ENCODE measurements around the gene TMCC1.

Gene TMCC1

DNA sequence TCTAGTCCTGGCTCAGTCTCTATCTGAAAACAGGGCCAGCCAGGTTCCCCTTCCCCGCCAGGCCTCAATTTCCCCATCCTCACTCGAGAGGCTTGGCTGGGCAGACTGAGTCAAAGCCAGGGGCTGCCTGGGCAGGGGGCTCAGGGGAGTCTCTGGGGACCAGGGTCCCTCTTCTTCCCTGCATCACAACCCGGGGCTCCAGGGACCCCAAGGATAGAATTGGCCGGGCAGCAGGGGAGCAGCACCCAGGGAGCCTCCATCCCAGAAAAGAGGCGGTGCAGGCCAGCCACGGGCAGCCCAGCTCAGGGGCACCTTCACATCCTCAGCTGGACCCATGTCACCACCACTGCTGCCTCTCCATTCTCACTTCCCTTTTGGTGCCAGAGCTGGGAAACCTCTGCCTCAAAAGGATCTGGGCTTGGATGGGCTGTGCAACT lies 273.8 kb downstream of the TMCC1 start:
- TF ChIP-seq, protein P1, sequence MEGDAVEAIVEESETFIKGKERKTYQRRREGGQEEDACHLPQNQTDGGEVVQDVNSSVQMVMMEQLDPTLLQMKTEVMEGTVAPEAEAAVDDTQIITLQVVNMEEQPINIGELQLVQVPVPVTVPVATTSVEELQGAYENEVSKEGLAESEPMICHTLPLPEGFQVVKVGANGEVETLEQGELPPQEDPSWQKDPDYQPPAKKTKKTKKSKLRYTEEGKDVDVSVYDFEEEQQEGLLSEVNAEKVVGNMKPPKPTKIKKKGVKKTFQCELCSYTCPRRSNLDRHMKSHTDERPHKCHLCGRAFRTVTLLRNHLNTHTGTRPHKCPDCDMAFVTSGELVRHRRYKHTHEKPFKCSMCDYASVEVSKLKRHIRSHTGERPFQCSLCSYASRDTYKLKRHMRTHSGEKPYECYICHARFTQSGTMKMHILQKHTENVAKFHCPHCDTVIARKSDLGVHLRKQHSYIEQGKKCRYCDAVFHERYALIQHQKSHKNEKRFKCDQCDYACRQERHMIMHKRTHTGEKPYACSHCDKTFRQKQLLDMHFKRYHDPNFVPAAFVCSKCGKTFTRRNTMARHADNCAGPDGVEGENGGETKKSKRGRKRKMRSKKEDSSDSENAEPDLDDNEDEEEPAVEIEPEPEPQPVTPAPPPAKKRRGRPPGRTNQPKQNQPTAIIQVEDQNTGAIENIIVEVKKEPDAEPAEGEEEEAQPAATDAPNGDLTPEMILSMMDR (IDR thresholded peaks at IDR 0.05; ENCODE audit: borderline replicate concordance, control extremely low read depth, extremely low read depth, insufficient read depth, missing control alignments): no peak
- DNase-seq (ENCODE audit: low spot score): no peak
- in situ Hi-C loops (cut with MboI; ENCODE audit: low sequenced_read_pairs, unreplicated experiment): no loop called here

DNA sequence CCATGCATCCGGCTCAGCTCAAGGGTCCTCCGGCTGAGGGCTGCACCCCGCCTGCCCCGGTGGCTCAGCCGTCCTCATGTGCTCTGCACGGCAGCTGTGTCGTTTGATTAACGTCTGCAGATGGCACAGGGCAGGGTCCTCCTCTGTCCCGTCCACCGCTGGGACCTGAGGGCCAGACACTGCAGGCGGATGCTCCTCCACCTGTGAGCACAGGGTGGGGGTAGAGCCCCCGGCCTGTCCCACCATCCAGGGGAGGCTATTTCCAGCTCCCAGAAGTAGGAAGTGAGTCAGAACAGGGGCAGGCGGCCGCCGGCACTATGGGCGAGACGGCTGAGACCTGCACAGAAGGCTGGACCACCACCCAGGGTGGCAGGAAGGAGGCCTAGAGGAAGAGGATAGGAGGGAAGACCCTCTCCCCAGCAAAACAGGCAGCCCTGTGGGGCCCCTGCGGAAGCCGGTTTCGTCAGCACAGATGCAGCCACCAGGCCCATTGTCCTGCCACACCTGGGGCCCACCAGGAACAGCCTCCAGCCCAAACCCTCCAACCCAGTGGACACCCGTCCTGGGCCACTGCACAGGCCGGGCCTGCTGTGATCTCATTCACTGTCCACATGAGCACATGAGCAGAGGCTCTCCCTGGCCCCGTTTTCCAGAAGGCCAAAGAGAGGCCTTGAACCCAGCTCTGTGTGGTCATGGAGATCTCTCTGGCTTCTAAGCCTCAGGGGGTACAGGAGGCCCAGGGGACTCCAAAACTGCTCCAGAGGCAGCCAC lies 274.4 kb downstream of the TMCC1 start:
- in situ Hi-C loops (cut with MboI; ENCODE audit: low sequenced_read_pairs, unreplicated experiment): no loop called here
- no peak for DNase-seq (ENCODE audit: low spot score)
- TF ChIP-seq, protein P1 (IDR thresholded peaks at IDR 0.05; ENCODE audit: borderline replicate concordance, control extremely low read depth, extremely low read depth, insufficient read depth, missing control alignments): no peak

DNA sequence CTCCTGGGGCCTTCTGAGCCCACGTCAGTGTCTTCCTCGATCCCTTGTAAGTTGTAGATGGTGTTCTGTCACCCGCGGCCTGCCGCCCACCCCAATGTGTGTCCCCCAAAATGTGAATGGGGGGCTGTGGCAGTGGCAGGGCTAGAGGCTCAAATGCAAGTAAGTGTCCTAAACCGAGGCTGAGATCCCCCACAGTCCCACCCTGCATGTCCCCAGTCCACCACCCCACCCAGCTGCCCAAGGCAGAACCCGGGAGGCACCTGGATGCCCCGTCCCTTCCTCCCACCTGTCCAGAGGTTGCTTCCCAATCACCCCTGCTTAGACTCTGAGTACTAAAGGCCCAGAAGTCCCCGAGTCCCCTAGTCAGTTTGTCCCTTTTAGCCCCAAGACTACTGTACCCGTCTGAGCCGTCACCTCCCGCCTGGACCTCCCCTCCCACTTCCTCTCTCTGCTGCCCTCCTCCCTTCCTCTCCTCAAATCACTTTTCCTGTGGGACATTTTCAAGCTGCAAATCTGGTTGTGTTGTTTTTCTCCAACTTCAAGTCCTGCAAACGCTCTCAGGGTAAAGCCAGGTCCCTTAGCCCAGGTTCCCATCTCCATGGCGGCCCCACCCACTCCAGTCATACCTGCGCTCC lies 275.2 kb downstream of the TMCC1 start:
- in situ Hi-C loops (cut with MboI; ENCODE audit: low sequenced_read_pairs, unreplicated experiment): no loop called here
- no peak for DNase-seq (ENCODE audit: low spot score)
- TF ChIP-seq, protein P1 (IDR thresholded peaks at IDR 0.05; ENCODE audit: borderline replicate concordance, control extremely low read depth, extremely low read depth, insufficient read depth, missing control alignments): no peak

DNA sequence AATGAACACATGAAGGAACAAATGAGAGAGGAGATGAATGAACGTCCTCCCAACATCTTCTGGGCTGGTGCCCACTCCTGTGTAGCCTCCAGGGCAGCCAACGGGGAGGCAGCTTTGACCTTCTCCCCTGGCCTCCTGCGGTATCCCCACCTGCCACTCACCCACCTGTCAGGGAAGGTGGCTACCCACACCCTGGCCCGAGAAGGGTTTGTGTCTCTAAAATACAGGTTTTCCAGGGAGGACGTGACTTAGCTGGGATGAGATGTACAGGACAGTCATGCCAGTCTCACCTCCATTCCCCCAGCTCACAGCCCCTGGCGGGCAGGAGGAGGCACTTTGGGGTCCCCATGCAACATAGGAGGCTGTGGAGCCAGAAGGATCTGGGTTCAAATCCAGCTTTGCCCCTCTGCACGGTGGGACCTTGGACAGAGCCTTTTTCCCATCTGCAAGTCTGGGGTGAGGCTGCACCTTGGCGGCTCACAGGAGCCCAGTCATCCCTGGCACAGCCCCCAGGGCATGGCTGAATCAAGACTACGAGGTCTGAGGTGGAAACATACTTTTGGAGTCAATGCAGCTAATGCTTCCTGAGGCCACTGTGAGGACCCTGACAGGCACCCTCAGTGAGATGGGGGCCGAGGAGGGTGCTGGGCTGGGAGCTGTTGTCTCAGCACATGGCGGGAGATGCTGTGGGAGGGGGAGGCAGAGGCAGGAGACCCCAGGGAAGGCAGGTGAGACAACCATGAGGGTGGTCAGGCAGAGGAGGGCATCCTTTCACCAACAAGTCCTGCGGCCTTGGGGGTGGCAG lies 275.9 kb downstream of the TMCC1 start:
- TF ChIP-seq, protein P1 (IDR thresholded peaks at IDR 0.05; ENCODE audit: borderline replicate concordance, control extremely low read depth, extremely low read depth, insufficient read depth, missing control alignments): no peak
- no peak for DNase-seq (ENCODE audit: low spot score)
- in situ Hi-C loops (cut with MboI; ENCODE audit: low sequenced_read_pairs, unreplicated experiment): no loop called here

DNA sequence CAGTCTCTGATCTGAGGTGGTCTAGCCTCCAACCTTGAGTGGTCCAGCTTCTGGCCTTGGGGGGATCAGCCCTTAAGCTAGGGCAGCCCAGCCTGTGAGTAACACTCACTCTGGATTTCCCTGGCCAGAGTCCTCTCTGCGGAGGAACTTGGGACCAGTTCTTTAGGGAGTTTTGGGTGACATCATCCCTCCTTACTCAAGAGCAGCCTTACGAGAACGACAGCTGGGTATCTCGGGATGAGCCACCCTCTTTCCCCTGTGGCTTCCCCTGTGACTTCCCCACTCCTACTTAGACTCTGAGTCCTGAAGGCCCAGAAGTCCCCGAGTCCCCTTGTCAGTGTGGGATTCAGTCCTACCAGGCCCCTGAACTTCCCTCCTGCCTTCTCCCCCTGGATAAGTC lies 276.8 kb downstream of the TMCC1 start:
- TF ChIP-seq, protein P1 (IDR thresholded peaks at IDR 0.05; ENCODE audit: borderline replicate concordance, control extremely low read depth, extremely low read depth, insufficient read depth, missing control alignments): no peak
- in situ Hi-C loops (cut with MboI; ENCODE audit: low sequenced_read_pairs, unreplicated experiment): no loop called here
- DNase-seq (ENCODE audit: low spot score): peak; percentile 65

DNA sequence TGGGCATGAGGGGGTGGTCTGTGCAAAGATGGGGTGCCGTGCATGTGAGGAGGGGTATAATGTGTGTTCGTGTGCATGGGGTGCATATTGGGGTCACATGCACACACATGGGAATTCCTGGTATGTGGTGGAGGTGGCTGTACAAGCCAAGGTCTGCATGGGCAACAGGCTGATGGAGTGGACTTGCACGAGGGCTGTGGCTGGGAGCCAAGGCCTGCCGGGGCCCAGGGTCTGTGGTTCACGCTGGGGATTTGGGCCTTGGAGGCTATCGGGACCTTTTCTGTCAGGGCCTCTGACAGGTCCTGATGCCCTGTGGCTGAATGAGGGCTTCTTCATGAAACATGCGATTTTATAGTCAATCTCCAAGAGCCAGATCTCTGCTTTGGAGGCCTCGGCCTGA lies 277.2 kb downstream of the TMCC1 start:
- DNase-seq (ENCODE audit: low spot score): no peak
- in situ Hi-C loops (cut with MboI; ENCODE audit: low sequenced_read_pairs, unreplicated experiment): no loop called here
- TF ChIP-seq, protein P1 (IDR thresholded peaks at IDR 0.05; ENCODE audit: borderline replicate concordance, control extremely low read depth, extremely low read depth, insufficient read depth, missing control alignments): no peak

All from GM13976 (cell line).